ENCODE data around the gene IQUB.
"Not testable (repeated sequence)": the region's sequence is repeated elsewhere in the genome, so short reads cannot be mapped to it uniquely, and the experiment has no call there.

IQUB gene

DNA sequence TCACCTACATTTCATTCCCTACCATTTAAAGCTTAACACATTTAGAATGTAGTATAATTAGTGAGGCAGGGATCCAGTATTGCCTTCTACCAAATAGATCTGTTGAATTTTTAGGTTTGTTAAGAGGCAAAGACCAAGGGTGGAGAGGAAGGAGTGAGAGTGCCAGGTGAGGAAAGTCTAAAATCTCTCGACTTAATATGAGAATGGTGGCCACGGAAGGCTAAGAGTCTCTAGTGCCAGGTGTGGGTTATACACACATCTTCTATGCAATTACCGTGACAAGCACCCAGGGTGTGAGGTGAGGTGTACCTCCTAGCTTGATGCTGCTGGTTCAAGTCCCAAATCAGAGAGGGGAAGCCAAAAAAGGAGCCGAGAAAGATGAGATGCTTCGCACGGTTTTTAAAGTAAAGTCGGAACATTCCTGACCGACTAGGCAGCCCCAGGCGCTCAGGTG, 439 bp downstream of the IQUB start:
- ChIA-PET POLR2A (interaction anchor here (0.6 to 1.6 kb wide), 4 partner anchors 39 to 1309 kb away, joined by 3 to 8 read pairs (median 6); no protein-coding TSS in a partner anchor), CTCF (interaction anchor here (3.0 kb wide), 1 partner anchor 39 kb away, joined by 17 read pairs; no protein-coding TSS in a partner anchor)
- TF ChIP-seq PRDM1 (tag by site-specific recombination; IDR thresholded peaks at IDR 0.05) = peak; percentile 85
- no peak for TF ChIP-seq ZNF174 (tag by site-specific recombination; IDR thresholded peaks at IDR 0.05)
- Histone ChIP-seq H3K36me3 (ENCODE audit: control insufficient read depth in 2 of 2, insufficient read depth in 1 of 2, low read length in 2 of 2) (no peaks in the 10 kb centered on the region), H3K9me3 (ENCODE audit: control insufficient read depth, insufficient read depth, low read depth, low read length) (no peaks in the 10 kb centered on the region), H3K4me1 (ENCODE audit: control insufficient read depth, insufficient read depth, low read length) (no peaks in the 10 kb centered on the region), H3K4me3 (ENCODE audit: low read depth, low read length) (peak overlapping the region; percentile 70), H3K27ac (ENCODE audit: extremely low read depth, low read depth, low read length) (no peak overlapping the region)

DNA sequence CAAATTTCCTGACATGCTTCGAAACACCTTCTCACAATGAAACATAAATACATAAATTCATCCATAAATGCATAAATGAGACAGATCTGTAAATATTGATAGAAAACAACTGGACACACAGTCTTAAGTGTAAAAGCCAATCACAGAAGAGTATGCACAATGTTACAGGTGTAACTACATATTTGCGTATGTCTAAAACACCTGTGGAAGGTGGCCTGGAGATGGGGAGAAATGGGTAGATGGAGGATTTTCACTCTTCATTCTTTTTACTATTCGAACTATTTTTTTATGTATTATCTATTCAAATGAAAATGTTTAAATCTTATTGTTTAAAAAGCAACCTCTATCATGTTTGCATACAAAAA, 860 bp downstream of the IQUB start:
- CTCF ChIA-PET = interaction anchor here (3.0 kb wide), 1 partner anchor 39 kb away, joined by 17 read pairs; no protein-coding TSS in a partner anchor
- POLR2A ChIA-PET = no interaction called here
- Histone ChIP-seq H3K4me1 (ENCODE audit: control insufficient read depth, insufficient read depth, low read length) (no peaks in the 10 kb centered on the region), H3K27ac (ENCODE audit: extremely low read depth, low read depth, low read length) (no peak overlapping the region), H3K4me3 (ENCODE audit: low read depth, low read length) (no peak overlapping the region), H3K36me3 (ENCODE audit: control insufficient read depth in 2 of 2, insufficient read depth in 1 of 2, low read length in 2 of 2) (no peaks in the 10 kb centered on the region), H3K9me3 (ENCODE audit: control insufficient read depth, insufficient read depth, low read depth, low read length) (no peaks in the 10 kb centered on the region)
- peak; percentile 82; the same call in 1 of the 2 replicates for TF ChIP-seq SCRT1 (tag by site-specific recombination; IDR thresholded peaks at IDR 0.05; ENCODE audit: borderline replicate concordance)
- TF ChIP-seq ZNF837 (tag by site-specific recombination; IDR thresholded peaks at IDR 0.05) = no peak
- TF ChIP-seq ZNF544 (tag by site-specific recombination; IDR thresholded peaks at IDR 0.05) = no peak
- no peak for TF ChIP-seq ZNF792 (tag by site-specific recombination; IDR thresholded peaks at IDR 0.05)
- TF ChIP-seq ZNF335 (tag by site-specific recombination; conservative IDR thresholded peaks at IDR 0.05) = no peak
- TF ChIP-seq SCRT2 (tag by site-specific recombination; IDR thresholded peaks at IDR 0.05) = peak; percentile 86

DNA sequence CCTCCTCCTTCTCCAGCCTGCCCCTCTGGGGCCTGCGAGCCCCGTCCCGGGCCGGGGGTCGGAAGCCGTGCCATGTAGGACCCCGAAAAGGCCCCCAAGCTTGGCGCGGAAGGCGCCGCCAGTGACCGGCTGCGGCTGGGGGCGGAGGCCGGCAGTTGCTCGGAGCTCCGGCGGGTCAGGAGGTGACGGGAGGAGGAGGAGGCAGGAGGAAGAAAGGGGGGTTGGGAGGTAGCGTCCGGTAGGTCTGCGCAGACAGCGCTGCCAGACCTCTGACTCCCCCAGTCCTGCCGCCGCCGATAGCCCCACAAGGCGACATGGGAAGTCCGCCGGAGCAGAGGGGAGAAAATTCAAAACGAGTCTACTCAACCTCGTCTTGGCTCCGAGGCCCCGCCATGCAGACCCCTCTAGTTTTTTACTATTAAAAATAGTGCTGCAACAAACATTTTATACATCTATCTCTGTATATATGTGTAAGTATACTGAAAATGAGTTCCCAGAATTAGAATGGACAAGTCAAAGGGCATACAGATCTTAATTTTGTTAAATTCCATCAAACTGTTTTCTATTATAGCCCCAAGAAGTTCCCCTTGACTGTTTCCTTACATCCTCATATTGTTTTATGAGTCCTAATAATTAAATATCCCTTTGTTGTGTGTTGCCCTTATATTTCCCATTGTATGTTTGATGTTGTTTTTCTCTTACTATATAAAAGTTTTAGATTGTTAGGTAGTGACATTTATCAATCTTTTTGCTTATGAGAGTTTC, 1.4 kb downstream of the IQUB start:
- H3K36me3 ChIP-seq (ENCODE audit: control insufficient read depth in 2 of 2, insufficient read depth in 1 of 2, low read length in 2 of 2); H3K4me1 ChIP-seq (ENCODE audit: control insufficient read depth, insufficient read depth, low read length); POLR2A ChIA-PET; H3K9me3 ChIP-seq (ENCODE audit: control insufficient read depth, insufficient read depth, low read depth, low read length); H3K27ac ChIP-seq (ENCODE audit: extremely low read depth, low read depth, low read length): not testable (repeated sequence)
- TF ChIP-seq GLIS2 (tag by site-specific recombination; IDR thresholded peaks at IDR 0.05) = 0 out of 2 replicates have a peak, but pooled peaks have one; percentile 31
- CTCF ChIA-PET = interaction anchor here (3.0 kb wide), 1 partner anchor 38 kb away, joined by 17 read pairs; no protein-coding TSS in a partner anchor
- peak overlapping the region; percentile 28 for H3K4me3 ChIP-seq (ENCODE audit: low read depth, low read length)

DNA sequence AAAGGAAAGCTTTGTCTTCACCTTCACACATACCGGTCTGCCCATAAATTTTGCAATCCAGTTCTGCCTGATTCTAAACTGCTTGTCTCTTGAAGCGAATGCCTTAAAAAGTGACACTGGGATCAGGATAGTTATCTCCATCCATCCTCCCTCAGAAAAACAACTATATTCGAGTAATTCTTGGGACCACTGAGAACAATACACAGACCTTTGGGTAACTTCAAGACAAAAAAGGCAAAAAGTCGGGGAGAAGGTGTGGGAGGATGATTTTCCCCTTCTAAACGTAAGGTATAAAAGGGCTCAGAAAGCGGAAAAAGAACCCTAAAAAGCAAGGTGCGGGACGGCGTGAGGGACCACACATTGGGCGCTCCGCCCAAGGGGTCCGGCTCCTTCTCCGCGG, 2.1 kb downstream of the IQUB start:
- H3K4me1 ChIP-seq (ENCODE audit: control insufficient read depth, insufficient read depth, low read length); POLR2A ChIA-PET; H3K27ac ChIP-seq (ENCODE audit: extremely low read depth, low read depth, low read length); CTCF ChIA-PET; H3K36me3 ChIP-seq (ENCODE audit: control insufficient read depth in 2 of 2, insufficient read depth in 1 of 2, low read length in 2 of 2); H3K4me3 ChIP-seq (ENCODE audit: low read depth, low read length); H3K9me3 ChIP-seq (ENCODE audit: control insufficient read depth, insufficient read depth, low read depth, low read length): not testable (repeated sequence)
- peak; percentile 57; the same call in 1 of the 2 replicates for TF ChIP-seq ZNF335 (tag by site-specific recombination; conservative IDR thresholded peaks at IDR 0.05)

DNA sequence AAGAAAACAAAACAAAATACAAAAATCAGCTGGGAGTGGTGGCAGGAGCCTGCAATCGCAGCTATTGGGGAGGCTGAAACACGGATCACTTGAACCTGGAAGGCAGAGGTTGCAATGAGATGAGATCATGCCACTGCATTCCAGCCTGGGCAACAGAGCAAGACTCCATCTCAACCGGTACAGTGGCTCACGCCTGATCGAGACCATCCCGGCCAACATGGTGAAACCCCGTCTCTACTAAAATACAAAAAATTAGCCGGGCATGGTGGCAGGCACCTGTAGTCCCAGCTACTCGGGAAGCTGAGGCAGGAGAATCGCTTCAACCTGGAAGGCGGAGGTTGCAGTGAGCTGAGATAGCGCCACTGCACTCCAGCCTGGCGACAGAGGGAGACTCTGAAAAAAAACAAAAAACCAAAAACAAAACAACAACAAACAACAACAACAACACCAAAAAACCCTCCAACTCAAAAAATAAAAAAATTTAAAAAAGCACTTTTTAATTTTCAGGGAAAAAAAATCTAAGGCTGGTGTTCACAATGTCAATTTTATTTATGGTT, 4.3 kb downstream of the IQUB start:
- not testable (repeated sequence) for H3K9me3 ChIP-seq (ENCODE audit: control insufficient read depth, insufficient read depth, low read depth, low read length); H3K4me3 ChIP-seq (ENCODE audit: low read depth, low read length)

GRCh38 chr7:123528265-123528664, 6.1 kb downstream of the IQUB start:
- Histone ChIP-seq H3K9me3 (ENCODE audit: control insufficient read depth, insufficient read depth, low read depth, low read length) (no peaks in the 10 kb centered on the region), H3K27ac (ENCODE audit: extremely low read depth, low read depth, low read length) (no peak overlapping the region), H3K4me3 (ENCODE audit: low read depth, low read length) (no peak overlapping the region), H3K36me3 (ENCODE audit: control insufficient read depth in 2 of 2, insufficient read depth in 1 of 2, low read length in 2 of 2) (no peaks in the 10 kb centered on the region), H3K4me1 (ENCODE audit: control insufficient read depth, insufficient read depth, low read length) (no peaks in the 10 kb centered on the region)
- CTCF ChIA-PET = interaction anchor here (1.5 kb wide), 1 partner anchor 34 kb away, joined by 3 read pairs; no protein-coding TSS in a partner anchor
- POLR2A ChIA-PET = no interaction called here
- TF ChIP-seq, protein P1, sequence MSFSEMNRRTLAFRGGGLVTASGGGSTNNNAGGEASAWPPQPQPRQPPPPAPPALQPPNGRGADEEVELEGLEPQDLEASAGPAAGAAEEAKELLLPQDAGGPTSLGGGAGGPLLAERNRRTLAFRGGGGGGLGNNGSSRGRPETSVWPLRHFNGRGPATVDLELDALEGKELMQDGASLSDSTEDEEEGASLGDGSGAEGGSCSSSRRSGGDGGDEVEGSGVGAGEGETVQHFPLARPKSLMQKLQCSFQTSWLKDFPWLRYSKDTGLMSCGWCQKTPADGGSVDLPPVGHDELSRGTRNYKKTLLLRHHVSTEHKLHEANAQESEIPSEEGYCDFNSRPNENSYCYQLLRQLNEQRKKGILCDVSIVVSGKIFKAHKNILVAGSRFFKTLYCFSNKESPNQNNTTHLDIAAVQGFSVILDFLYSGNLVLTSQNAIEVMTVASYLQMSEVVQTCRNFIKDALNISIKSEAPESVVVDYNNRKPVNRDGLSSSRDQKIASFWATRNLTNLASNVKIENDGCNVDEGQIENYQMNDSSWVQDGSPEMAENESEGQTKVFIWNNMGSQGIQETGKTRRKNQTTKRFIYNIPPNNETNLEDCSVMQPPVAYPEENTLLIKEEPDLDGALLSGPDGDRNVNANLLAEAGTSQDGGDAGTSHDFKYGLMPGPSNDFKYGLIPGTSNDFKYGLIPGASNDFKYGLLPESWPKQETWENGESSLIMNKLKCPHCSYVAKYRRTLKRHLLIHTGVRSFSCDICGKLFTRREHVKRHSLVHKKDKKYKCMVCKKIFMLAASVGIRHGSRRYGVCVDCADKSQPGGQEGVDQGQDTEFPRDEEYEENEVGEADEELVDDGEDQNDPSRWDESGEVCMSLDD (tag by site-specific recombination; IDR thresholded peaks at IDR 0.05) = no peak
- TF ChIP-seq ZNF791 (tag by site-specific recombination; IDR thresholded peaks at IDR 0.05) (no peak), ZBTB17 (tag by site-specific recombination; IDR thresholded peaks at IDR 0.05) (peak; percentile 77), SP3 (tag by site-specific recombination; IDR thresholded peaks at IDR 0.05) (no peak), ZBTB1 (tag by site-specific recombination; IDR thresholded peaks at IDR 0.05) (no peak), ZNF623 (tag by site-specific recombination; IDR thresholded peaks at IDR 0.05) (no peak), ZNF513 (tag by site-specific recombination; IDR thresholded peaks at IDR 0.05) (0 out of 2 replicates have a peak, but pooled peaks have one; percentile 9)

More for the DNA sequence above, 4.3 kb downstream of the IQUB start:
- H3K4me1 ChIP-seq (ENCODE audit: control insufficient read depth, insufficient read depth, low read length); H3K36me3 ChIP-seq (ENCODE audit: control insufficient read depth in 2 of 2, insufficient read depth in 1 of 2, low read length in 2 of 2); H3K27ac ChIP-seq (ENCODE audit: extremely low read depth, low read depth, low read length); POLR2A ChIA-PET: not testable (repeated sequence)
- CTCF ChIA-PET = interaction anchor here (0.7 kb wide), 1 partner anchor 36 kb away, joined by 3 read pairs; no protein-coding TSS in a partner anchor

All from HEK293 (cell line).